Spinal cord (tissue), 10 donors: ENCODE measurements around the gene SLC25A45. TPM values are rescaled to one million over a fixed set of nuclear protein-coding genes. Genes with fewer than 3 reads are reported as not detected.

Experiments
- DNase-seq, 6 donors: peaks; one replicate each; pipeline versions ENCODE4 v3.0.0 to v3.0.0-alpha.2; 2013 to 2015; ENCODE audit warnings: low spot score in 6 of 6, low read depth in 4 of 6
- H3K27ac ChIP-seq: one replicate; pipeline ENCODE4 v1.5.1; 2013; ENCODE audit warnings: low read depth, low read length, control low read depth
- H3K27me3 ChIP-seq: one replicate; pipeline ENCODE4 v1.6.1; 2013; ENCODE audit warnings: low read length; ENCODE audit not compliant: control insufficient read depth, insufficient read depth
- H3K36me3 ChIP-seq: one replicate; pipeline ENCODE4 v1.6.1; 2013; ENCODE audit warnings: low read length; ENCODE audit not compliant: control insufficient read depth, insufficient read depth
- H3K4me1 ChIP-seq: one replicate; pipeline ENCODE4 v1.6.1; 2013; ENCODE audit warnings: low read length; ENCODE audit not compliant: control insufficient read depth, insufficient read depth
- H3K4me3 ChIP-seq: one replicate; pipeline ENCODE4 v1.5.1; 2013; ENCODE audit warnings: low read depth, low read length, control low read depth
- H3K9me3 ChIP-seq: one replicate; pipeline ENCODE4 v1.6.1; 2013; ENCODE audit warnings: low read length; ENCODE audit not compliant: control insufficient read depth, insufficient read depth
- WGBS: methylation state at CpG from one replicate; pipeline ENCODE4 v1.1.5; 2013; ENCODE audit warnings: missing lambda C conversion rate; ENCODE audit not compliant: insufficient coverage; 5-methylcytosine and 5-hydroxymethylcytosine counted together
- polyA plus RNA-seq, 2 donors: library from polyadenylated mRNA; unstranded; fragments of 120-200 nt; gene quantifications; one replicate each; pipeline ENCODE4 v1.2.1, GENCODE V29; 2013; ENCODE audit not compliant: insufficient read length in 2 of 2
- total RNA-seq, 2 donors: library from RNA; depleted of rRNA in 1 of 2; stranded (reverse); fragments of 120-200 nt in 1 of 2; fragments of >200 nt in 1 of 2; gene quantifications; one replicate each; pipeline versions ENCODE4 v1.2.3 to v1.2.4, GENCODE V29; 2013 to 2014
- donor health status: healthy.

SLC25A45 gene
- total and polyA plus RNA-seq, 4 donors: 1.8 to 3.7 (median 2.7) TPM

DNA sequence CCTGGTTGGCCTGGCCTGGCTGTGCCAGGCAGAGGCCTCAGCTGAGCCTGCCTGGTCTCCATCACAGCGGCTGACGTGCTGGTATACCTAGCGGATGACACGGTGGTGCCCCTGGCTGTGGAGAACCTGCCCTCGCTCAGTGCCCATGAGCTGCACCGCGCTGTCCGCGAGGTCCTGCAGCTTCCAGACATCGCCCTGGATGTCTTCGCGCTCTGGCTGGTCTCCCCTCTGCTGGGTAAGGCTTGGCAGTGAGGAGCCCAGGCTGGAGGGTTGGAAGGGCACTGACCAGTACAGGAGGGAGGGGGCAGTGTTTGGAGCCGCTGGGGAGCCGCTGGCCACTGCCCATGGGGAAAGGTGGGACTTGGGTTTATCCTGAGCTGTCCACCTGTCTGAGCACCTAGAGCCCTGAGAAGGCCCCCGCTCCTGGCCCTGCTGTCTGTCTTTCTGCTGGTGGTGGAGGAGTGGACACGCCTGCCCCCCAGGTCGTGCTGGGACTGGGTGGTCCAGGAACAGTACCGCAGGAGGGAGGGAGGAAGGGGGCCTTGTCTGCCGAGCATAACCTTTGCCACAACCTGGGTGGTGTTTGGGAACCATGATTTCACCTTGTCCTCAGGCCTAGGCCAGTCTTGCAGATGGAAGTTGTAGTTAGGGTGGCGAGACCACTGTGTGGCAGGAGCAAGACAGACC, 7.0 kb upstream of the SLC25A45 start:
- peaks cover 50% of the 10 kb centered on the region for H3K36me3 ChIP-seq
- no peak overlapping the region for H3K4me3 ChIP-seq
- no peaks in the 10 kb centered on the region for H3K27me3 ChIP-seq
- peaks cover 74% of the 10 kb centered on the region for H3K4me1 ChIP-seq
- no peaks in the 10 kb centered on the region for H3K9me3 ChIP-seq
- H3K27ac ChIP-seq: peak overlapping the region; percentile 84
- 83% methylated on average over 20 of the region's 20 CpGs for WGBS
- DNase-seq: no peak

DNA sequence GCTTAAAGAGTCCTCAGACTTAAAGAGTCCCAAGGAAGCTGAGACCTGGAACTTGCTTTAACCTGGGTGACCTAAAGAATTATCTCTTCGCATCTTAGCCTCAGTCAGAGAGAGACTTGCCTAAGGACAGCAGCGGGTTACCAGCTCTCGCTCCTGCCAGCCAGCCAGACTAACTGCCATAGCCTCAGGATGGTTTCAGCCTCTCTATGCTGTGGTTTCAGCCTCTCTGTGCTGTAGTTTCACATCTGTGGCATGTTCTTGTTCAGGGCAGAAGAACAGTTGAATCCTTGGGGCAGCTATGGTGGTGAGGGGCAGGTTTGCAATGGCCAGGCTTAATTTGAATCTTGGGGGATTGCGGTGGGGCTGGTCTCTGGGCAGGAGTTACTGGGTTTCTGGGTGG, 6.3 kb upstream of the SLC25A45 start:
- H3K36me3 ChIP-seq: peaks cover 43% of the 10 kb centered on the region
- WGBS: 100% methylated on average over 3 of the region's 4 CpGs
- peak overlapping the region; percentile 84 for H3K27ac ChIP-seq
- no peaks in the 10 kb centered on the region for H3K9me3 ChIP-seq
- peaks cover 74% of the 10 kb centered on the region for H3K4me1 ChIP-seq
- DNase-seq: no peak
- H3K4me3 ChIP-seq: no peak overlapping the region
- H3K27me3 ChIP-seq: no peaks in the 10 kb centered on the region

GRCh38 chr11:65386307-65387140, 4.1 kb upstream of the SLC25A45 start, which contains the start of gene FRMD8:
Gene FRMD8 (plus strand): TSS chr11:65386637. CDS start chr11:65387037, 400 bp downstream.
- peaks cover 71% of the 10 kb centered on the region for H3K4me1 ChIP-seq

DNA sequence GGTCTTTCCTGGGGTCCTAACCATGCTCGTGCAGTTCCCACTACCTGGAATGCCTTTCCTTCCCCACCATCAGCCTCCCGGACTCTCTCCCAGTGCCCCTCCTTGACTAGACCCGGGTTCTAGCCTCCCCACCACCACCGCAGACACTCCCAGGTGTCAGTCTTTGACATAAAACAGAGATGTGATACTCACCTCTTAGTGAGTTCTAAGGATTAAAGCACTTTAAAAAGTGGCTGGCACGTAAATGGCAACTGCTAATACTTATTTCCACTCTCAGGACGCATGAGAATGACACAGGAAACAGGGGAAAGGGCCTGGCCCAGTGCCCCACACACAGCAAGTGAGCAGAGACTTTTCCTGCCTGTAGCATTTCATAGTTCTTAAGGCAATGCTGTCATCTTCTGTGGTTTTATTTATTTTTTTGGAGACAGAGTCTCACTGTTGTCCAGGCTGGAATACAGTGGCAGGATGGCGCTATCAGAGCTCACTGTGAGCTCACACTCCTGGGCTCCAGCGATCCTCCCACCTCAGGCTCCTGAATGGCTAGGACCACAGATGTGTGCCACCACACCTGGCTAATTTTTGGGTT, 1.9 kb upstream of the SLC25A45 start:
- Histone ChIP-seq H3K27ac (no peak overlapping the region), H3K36me3 (peaks cover 8% of the 10 kb centered on the region), H3K9me3 (no peaks in the 10 kb centered on the region), H3K27me3 (no peaks in the 10 kb centered on the region), H3K4me1 (peaks cover 50% of the 10 kb centered on the region), H3K4me3 (no peak overlapping the region)
- WGBS: 87% methylated on average over 6 of the region's 8 CpGs
- no peak for DNase-seq

More at GRCh38 chr11:65386307-65387140, 4.1 kb upstream of the SLC25A45 start, which contains the start of gene FRMD8:
- Histone ChIP-seq H3K27me3 (no peaks in the 10 kb centered on the region), H3K36me3 (peaks cover 22% of the 10 kb centered on the region), H3K4me3 (peak within 1 kb of the TSS; percentile 86), H3K27ac (peak within 1 kb of the TSS; percentile 85), H3K9me3 (no peaks in the 10 kb centered on the region)
- WGBS: 3% methylated on average over 74 of the region's 76 CpGs
- peak; percentile 68 to 95 (median 79) for DNase-seq

GRCh38 chr11:65383778-65384177, 1.3 kb upstream of the SLC25A45 start:
- peaks cover 44% of the 10 kb centered on the region for H3K4me1 ChIP-seq
- no peaks in the 10 kb centered on the region for H3K27me3 ChIP-seq
- no peaks in the 10 kb centered on the region for H3K9me3 ChIP-seq
- 83% methylated on average over 4 of the region's 6 CpGs for WGBS
- peaks cover 3% of the 10 kb centered on the region for H3K36me3 ChIP-seq
- H3K4me3 ChIP-seq: no peak overlapping the region
- H3K27ac ChIP-seq: no peak overlapping the region
- no peak for DNase-seq

GRCh38 chr11:65382804-65383368, 440 bp upstream of the SLC25A45 start:
- Histone ChIP-seq H3K27ac (peak overlapping the region; percentile 92), H3K27me3 (no peaks in the 10 kb centered on the region), H3K9me3 (no peaks in the 10 kb centered on the region), H3K36me3 (peaks cover 2% of the 10 kb centered on the region), H3K4me3 (peak overlapping the region; percentile 36), H3K4me1 (peaks cover 41% of the 10 kb centered on the region)
- WGBS: 33% methylated on average over 10 of the region's 12 CpGs
- DNase-seq: no peak

DNA sequence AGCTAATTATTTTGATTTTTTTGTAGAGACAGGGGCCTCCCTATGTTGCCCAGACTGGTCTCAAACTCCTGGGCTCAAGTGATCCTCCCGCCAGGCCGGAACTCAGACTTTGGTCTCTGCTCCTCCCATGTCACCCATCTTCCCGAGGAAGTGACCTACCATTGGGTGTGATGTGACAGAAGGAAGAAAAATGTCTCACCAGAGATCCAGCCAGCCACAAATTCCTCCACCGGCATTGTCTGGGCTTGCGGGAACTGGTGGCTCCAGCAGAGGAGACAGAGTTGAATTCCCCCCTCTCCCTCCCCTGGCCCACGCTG, 772 bp downstream of the SLC25A45 start:
- Histone ChIP-seq H3K27me3 (no peaks in the 10 kb centered on the region), H3K4me3 (peak overlapping the region; percentile 36), H3K27ac (peak overlapping the region; percentile 92), H3K36me3 (peaks cover 2% of the 10 kb centered on the region), H3K9me3 (no peaks in the 10 kb centered on the region), H3K4me1 (peaks cover 33% of the 10 kb centered on the region)
- WGBS: 28% methylated on average over 4 of the region's 6 CpGs
- peak in 1 of 6 donors; percentile 35 for DNase-seq

- H3K9me3 ChIP-seq: no peaks in the 10 kb centered on the region
- DNase-seq: no peak
- no peaks in the 10 kb centered on the region for H3K27me3 ChIP-seq
- H3K36me3 ChIP-seq: peaks cover 2% of the 10 kb centered on the region
- WGBS: 91% methylated on average over 16 of the region's 16 CpGs
- no peak overlapping the region for H3K4me3 ChIP-seq
- H3K27ac ChIP-seq: no peak overlapping the region
- H3K4me1 ChIP-seq: peaks cover 25% of the 10 kb centered on the region
These were observed 1.9 kb downstream of the SLC25A45 start for GRCh38 chr11:65380460-65381119.
